A673 (cell line): ENCODE data around the gene FPR2. TPM values are rescaled to one million over a fixed set of nuclear protein-coding genes. Genes with fewer than 3 reads are reported as not detected.
A peak's percentile ranks its signal among the peaks of the same experiment; 100 is the strongest.

Source experiments
- BruUV-seq: library from RNA; stranded (reverse); fragments of 400-500 nt; replicated peaks from 2 replicates; lab custom pipeline; 2021; lab: Mats Ljungman, UMichigan
- CTCF ChIA-PET: fragments of 300-600 bp; sonication (Branson Sonifier 250); formaldehyde crosslinking; loops from one replicate; lab custom pipeline; 2022; ENCODE audit warnings: antibody characterized with exemption; lab: Charles Lee
- POLR2A ChIA-PET: fragments of 300-600 bp; sonication (Branson Sonifier 250); formaldehyde crosslinking; loops from one replicate; lab custom pipeline; 2022; ENCODE audit warnings: antibody characterized with exemption; ENCODE audit not compliant: low non-redundant PET; lab: Charles Lee
- DNase-seq: peaks from one replicate; pipeline ENCODE4 v3.0.0-alpha.2; 2015; ENCODE audit warnings: low spot score
- H3K27ac ChIP-seq: fragments of 200-600 bp; sonication (generic); 2 replicates; pipeline ENCODE4 v1.5.1; 2016; ENCODE audit warnings: mixed run types, low read depth, mild to moderate bottlenecking, mixed read lengths, antibody characterized with exemption, low read length; ENCODE audit not compliant: poor library complexity, severe bottlenecking
- H3K27me3 ChIP-seq: fragments of 200-600 bp; sonication (generic); replicated peaks from 2 replicates; pipeline ENCODE4 v1.6.1; 2017; ENCODE audit warnings: mixed run types, low read depth, mild to moderate bottlenecking, mixed read lengths, antibody characterized with exemption, low read length; ENCODE audit not compliant: insufficient read depth, poor library complexity
- H3K36me3 ChIP-seq: fragments of 200-600 bp; sonication (generic); 2 replicates; pipeline ENCODE4 v1.6.1; 2016; ENCODE audit warnings: mixed run types, mild to moderate bottlenecking, mixed read lengths, antibody characterized with exemption, low read length; ENCODE audit not compliant: insufficient read depth, poor library complexity, severe bottlenecking
- H3K4me1 ChIP-seq: fragments of 200-600 bp; sonication (generic); 2 replicates; pipeline ENCODE4 v1.6.1; 2017; ENCODE audit warnings: mixed run types, mild to moderate bottlenecking, mixed read lengths, antibody characterized with exemption, low read length; ENCODE audit not compliant: insufficient read depth, poor library complexity, severe bottlenecking
- H3K4me3 ChIP-seq: fragments of 200-600 bp; sonication (generic); 2 replicates; pipeline ENCODE4 v1.5.1; 2016; ENCODE audit warnings: low read depth, mixed run types, mild to moderate bottlenecking, mixed read lengths, low read length; ENCODE audit not compliant: poor library complexity, severe bottlenecking
- H3K9me3 ChIP-seq: fragments of 200-600 bp; sonication (generic); 2 replicates; pipeline ENCODE4 v1.6.1; 2016; ENCODE audit warnings: mixed run types, low read depth, mild to moderate bottlenecking, mixed read lengths, antibody characterized with exemption, low read length; ENCODE audit not compliant: poor library complexity, severe bottlenecking
- EZH2 ChIP-seq: fragments of 200-600 bp; sonication (generic); IDR thresholded peaks from 2 replicates; pipeline ENCODE4 v1.6.1; 2017; ENCODE audit warnings: borderline replicate concordance, low read depth, mild to moderate bottlenecking, mixed read lengths, antibody characterized with exemption, low read length; ENCODE audit not compliant: poor library complexity, severe bottlenecking
- intact Hi-C: fragments of 100-400 bp; cut with micrococcal nuclease; formaldehyde crosslinking; loops from one replicate; pipeline ENCODE4 v1.10.0; 2022; ENCODE audit not compliant: unreplicated experiment
- total RNA-seq: library from RNA; stranded (reverse); gene quantifications from 2 replicates; pipeline ENCODE4 v1.2.3, GENCODE V29; 2021
- TF ChIP-seq, protein P1 (sequence below): fragments of 300-800, 200-600 bp; sonication (generic); conservative IDR thresholded peaks from 2 replicates; pipeline ENCODE4 v1.5.1; 2017; ENCODE audit warnings: low read depth, mild to moderate bottlenecking, antibody characterized with exemption, low read length, moderate library complexity, mixed read lengths

The FPR2 gene
- total RNA-seq, 1 experiment from 2014 or later: not detected

GRCh38 chr19:51807111-51807701 is 46.2 kb downstream of the FPR2 start:
- TF ChIP-seq, protein P1, sequence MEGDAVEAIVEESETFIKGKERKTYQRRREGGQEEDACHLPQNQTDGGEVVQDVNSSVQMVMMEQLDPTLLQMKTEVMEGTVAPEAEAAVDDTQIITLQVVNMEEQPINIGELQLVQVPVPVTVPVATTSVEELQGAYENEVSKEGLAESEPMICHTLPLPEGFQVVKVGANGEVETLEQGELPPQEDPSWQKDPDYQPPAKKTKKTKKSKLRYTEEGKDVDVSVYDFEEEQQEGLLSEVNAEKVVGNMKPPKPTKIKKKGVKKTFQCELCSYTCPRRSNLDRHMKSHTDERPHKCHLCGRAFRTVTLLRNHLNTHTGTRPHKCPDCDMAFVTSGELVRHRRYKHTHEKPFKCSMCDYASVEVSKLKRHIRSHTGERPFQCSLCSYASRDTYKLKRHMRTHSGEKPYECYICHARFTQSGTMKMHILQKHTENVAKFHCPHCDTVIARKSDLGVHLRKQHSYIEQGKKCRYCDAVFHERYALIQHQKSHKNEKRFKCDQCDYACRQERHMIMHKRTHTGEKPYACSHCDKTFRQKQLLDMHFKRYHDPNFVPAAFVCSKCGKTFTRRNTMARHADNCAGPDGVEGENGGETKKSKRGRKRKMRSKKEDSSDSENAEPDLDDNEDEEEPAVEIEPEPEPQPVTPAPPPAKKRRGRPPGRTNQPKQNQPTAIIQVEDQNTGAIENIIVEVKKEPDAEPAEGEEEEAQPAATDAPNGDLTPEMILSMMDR: no peak
- no peak for TF ChIP-seq EZH2
- Histone ChIP-seq H3K27ac (no peak overlapping the region), H3K4me1 (peaks cover 27% of the 10 kb centered on the region), H3K9me3 (no peaks in the 10 kb centered on the region), H3K4me3 (no peak overlapping the region), H3K27me3 (no peaks in the 10 kb centered on the region), H3K36me3 (no peaks in the 10 kb centered on the region)
- DNase-seq: peak; percentile 85
- BruUV-seq: no TSS peak
- CTCF ChIA-PET: interaction anchor here (1.0 kb wide), 1 partner anchor 146 kb away, joined by 3 read pairs; no protein-coding TSS in a partner anchor
- POLR2A ChIA-PET: no interaction called here
- intact Hi-C loops: loop anchor here (5.0 to 10.0 kb wide), 3 partner anchors 145 to 332 kb away; partner anchors contain the start of gene CEACAM18

- no peak overlapping the region for H3K4me3 ChIP-seq
- DNase-seq: no peak
- BruUV-seq: no TSS peak
- H3K4me1 ChIP-seq: peaks cover 27% of the 10 kb centered on the region
- H3K9me3 ChIP-seq: no peaks in the 10 kb centered on the region
- H3K27ac ChIP-seq: peak overlapping the region; percentile 7
- TF ChIP-seq, protein P1: no peak
- no peak for TF ChIP-seq EZH2
- ChIA-PET CTCF (interaction anchor here (1.0 to 1.8 kb wide), 7 partner anchors 9 to 335 kb away, joined by 3 to 15 read pairs (median 4); no protein-coding TSS in a partner anchor), POLR2A (no interaction called here)
- intact Hi-C loops: loop anchor here (5.0 to 10.0 kb wide), 3 partner anchors 146 to 333 kb away; partner anchors contain the start of gene CEACAM18
- no peaks in the 10 kb centered on the region for H3K36me3 ChIP-seq
- H3K27me3 ChIP-seq: no peaks in the 10 kb centered on the region
Observed at GRCh38 chr19:51807925-51808324, 46.9 kb downstream of the FPR2 start.

GRCh38 chr19:51808333-51808986 is 47.5 kb downstream of the FPR2 start:
- H3K36me3 ChIP-seq: no peaks in the 10 kb centered on the region
- H3K4me3 ChIP-seq: no peak overlapping the region
- ChIA-PET POLR2A (no interaction called here), CTCF (interaction anchor here (1.0 to 1.8 kb wide), 6 partner anchors 9 to 335 kb away, joined by 3 to 15 read pairs (median 4); no protein-coding TSS in a partner anchor)
- peaks cover 27% of the 10 kb centered on the region for H3K4me1 ChIP-seq
- no peak overlapping the region for H3K27ac ChIP-seq
- no peaks in the 10 kb centered on the region for H3K27me3 ChIP-seq
- peak; percentile 79 for DNase-seq
- intact Hi-C loops: loop anchor here (5.0 to 10.0 kb wide), 3 partner anchors 146 to 334 kb away; partner anchors contain the start of gene CEACAM18
- BruUV-seq: no TSS peak
- TF ChIP-seq, protein P1: peak; percentile 61
- TF ChIP-seq EZH2: no peak
- H3K9me3 ChIP-seq: no peaks in the 10 kb centered on the region
